Stomach (tissue), 4 donors: ENCODE data around the gene MMD.

Experiments
- POLR2A ChIP-seq, 4 donors: fragments of 450-650 bp; IDR thresholded peaks; one replicate each; pipeline ENCODE4 v1.6.1; 2016; ENCODE audit warnings: antibody characterized with exemption in 4 of 4, control low read depth in 2 of 4, mild to moderate bottlenecking in 1 of 4, moderate library complexity in 1 of 4
- POLR2AphosphoS5 ChIP-seq, 3 donors: sonication (generic); formaldehyde crosslinking; IDR thresholded peaks; one replicate each; pipeline ENCODE4 v1.6.1; 2016; ENCODE audit warnings: antibody characterized with exemption in 3 of 3
- TF ChIP-seq, protein P1 (sequence below), 7 experiments: fragments of 450-650 bp in 4 of 7; fragments of 200-600 bp in 3 of 7; sonication (generic) in 3 of 7; IDR thresholded peaks; one replicate each; pipeline ENCODE4 v1.5.1; 2016 to 2019; ENCODE audit warnings: antibody characterized with exemption in 7 of 7, control low read depth in 2 of 7, mild to moderate bottlenecking in 1 of 7

DNA sequence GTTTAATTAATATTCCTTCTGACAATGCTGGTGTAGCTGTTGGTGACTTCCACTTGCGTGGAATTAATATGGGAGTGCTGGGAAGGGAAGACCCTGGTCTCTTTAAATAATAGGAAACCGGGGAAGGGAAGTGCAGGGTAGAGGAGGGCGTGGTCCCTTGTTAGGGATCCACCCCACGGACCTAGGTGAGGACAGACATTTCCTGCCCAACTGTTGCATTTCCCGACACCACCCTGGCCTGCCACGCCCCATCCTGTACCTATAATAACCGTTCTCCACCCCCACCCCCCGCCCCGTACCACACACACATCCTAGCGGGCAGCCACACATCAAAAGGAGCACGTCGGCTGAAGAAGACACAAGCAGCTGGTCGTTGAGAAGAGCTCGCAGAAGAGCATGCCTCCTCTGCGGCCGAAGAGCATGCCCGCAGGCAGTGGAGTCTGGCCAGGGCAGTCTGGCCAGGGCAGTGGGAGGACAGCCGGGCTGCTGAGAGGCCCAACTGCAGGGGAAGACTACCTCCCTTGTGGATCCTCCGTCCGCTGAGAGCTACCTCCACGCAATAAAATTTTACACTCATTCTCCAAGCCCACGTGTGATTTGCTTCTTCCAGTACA, 36.8 kb upstream of the MMD start:
- TF ChIP-seq POLR2AphosphoS5 (IDR thresholded peaks at IDR 0.05) = no peak
- TF ChIP-seq, protein P1, sequence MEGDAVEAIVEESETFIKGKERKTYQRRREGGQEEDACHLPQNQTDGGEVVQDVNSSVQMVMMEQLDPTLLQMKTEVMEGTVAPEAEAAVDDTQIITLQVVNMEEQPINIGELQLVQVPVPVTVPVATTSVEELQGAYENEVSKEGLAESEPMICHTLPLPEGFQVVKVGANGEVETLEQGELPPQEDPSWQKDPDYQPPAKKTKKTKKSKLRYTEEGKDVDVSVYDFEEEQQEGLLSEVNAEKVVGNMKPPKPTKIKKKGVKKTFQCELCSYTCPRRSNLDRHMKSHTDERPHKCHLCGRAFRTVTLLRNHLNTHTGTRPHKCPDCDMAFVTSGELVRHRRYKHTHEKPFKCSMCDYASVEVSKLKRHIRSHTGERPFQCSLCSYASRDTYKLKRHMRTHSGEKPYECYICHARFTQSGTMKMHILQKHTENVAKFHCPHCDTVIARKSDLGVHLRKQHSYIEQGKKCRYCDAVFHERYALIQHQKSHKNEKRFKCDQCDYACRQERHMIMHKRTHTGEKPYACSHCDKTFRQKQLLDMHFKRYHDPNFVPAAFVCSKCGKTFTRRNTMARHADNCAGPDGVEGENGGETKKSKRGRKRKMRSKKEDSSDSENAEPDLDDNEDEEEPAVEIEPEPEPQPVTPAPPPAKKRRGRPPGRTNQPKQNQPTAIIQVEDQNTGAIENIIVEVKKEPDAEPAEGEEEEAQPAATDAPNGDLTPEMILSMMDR (IDR thresholded peaks at IDR 0.05) = no peak
- no peak for TF ChIP-seq POLR2A (IDR thresholded peaks at IDR 0.05)
